GM19023 (cell line): ENCODE measurements around the gene SNX11.
"Not testable (repeated sequence)": the region's sequence is repeated elsewhere in the genome, so short reads cannot be mapped to it uniquely, and the experiment has no call there.

Experiments
- ATAC-seq: cut with Tn5 transposase; IDR thresholded peaks from one replicate; pipeline ENCODE4 v1.9.1; 2021; ENCODE audit warnings: mild to moderate bottlenecking, moderate library complexity; ENCODE audit not compliant: unreplicated experiment

The SNX11 gene

GRCh38 chr17:48107137-48108055, at the start of gene SNX11:
SNX11 (plus strand) TSS chr17:48107766; CDS start chr17:48112044, 4,278 bp downstream.
- ATAC-seq: peak; percentile 86

- no peak for ATAC-seq
Measured at GRCh38 chr17:48058393-48059124, 49.0 kb upstream of the SNX11 start.

GRCh38 chr17:48059125-48059668, 48.4 kb upstream of the SNX11 start:
- ATAC-seq: no peak

DNA sequence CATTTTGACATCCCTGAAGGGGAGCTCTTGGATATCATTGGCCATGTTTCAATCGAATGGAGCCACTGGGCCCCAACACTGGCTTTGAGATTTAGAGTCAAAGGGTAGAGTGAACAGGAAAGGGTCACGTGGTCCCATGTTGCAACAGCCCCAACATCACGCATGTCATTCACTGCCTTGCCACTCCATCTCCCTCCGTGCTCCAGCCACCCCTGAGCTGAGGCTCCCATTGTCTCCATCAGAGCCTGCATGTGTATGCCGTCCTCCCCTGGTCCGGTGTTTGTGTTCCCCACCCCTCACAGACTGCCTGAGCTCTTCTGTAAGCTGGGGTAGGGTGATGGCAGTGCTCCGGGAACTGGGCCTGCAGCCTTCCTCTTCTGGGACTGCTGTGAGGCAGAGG, 47.3 kb upstream of the SNX11 start:
- no peak for ATAC-seq

DNA sequence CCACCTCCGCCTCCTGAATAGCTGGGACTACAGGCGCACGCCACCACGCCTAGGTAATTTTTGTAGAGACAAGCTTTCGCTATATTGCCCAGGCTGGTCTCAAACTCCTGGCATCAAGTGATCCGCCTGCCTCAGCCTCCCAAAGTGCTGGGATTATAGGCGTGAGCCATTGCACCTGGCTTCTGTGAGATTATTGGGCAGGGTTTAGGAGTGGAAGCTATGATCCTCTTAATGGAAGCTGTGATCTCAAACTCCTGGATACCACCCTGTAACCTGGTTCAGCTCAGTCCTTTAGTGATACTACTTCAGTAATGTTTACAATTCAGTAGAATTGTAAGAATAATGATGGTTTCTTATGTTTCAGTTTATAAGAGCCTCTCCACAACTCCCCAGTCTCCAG, 45.3 kb upstream of the SNX11 start:
- ATAC-seq: no peak

DNA sequence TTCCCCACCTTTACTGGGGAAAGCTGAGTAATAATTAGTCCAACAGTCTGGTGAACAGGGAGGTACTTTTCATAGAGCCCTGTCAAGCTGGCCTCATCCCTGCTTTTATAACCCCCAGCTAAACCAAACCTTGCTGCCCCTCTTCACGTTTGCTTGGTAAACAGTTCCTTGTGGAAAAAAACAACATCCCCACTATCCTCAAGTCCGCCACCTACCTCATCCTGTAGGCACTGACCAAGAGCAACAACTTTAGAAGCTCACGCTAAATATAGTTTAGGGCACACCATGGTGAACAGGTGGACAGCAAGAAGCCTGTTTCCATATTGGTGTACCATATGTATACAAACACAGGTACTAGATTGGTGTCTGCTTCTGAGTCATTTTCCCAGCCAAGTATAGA, 42.9 kb upstream of the SNX11 start:
- no peak for ATAC-seq

DNA sequence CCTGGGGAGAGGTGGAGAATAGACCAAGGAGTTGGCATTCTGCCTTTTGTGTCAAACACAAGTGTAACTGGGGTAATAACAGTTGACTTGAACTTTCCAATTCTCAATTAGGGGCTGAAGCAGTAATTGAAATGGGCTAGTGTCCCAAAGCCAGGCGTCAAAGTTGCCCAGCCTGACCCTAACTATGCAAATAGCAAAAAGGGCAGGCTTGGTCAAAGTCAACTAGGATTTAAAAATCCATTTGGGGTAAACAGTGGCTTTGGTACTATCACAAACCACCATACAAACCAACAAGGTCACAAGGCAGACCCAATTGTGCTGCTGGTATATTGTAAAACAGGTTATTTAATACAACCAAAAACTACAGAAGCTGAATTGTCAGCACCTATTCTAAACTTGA, 41.4 kb upstream of the SNX11 start:
- no peak for ATAC-seq

DNA sequence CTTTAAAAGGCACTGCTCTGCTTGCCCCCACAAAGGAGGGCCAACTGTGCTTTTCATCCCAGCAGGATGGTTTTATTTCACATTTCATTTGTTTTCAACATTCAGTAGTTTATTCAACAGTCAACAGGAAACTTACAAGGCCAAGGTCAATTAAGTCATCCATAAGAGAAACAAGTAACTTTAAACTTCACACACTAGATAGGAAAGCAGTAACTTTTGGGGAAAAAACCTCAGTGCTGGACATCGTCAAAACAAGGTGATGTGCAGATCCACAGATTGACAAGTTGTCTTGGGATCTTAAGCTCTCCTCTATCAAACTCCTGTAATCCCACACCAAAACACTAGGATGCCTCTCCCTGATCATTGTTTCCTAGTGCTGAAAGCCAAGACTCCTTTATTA, 40.9 kb upstream of the SNX11 start:
- no peak for ATAC-seq

GRCh38 chr17:48067245-48067644, 40.3 kb upstream of the SNX11 start:
- ATAC-seq: no peak

DNA sequence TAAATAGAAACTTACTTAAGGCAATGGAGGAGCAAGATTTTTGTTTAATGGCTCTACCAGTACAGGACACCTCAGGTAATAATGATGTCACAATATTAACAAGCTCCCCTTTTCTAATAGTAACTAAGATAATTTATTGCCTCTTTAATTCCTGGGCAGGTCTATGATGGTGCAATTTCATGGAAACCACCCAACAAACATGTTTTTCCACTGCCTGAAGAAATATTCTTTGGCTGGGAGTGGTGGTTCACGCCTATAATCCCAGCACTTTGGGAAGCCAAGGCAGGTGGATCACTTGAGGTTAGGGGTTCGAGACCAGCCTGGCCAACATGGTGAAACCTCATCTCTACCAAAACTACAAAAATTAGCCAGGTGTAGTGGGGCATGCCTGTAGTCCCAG, 39.8 kb upstream of the SNX11 start:
- ATAC-seq: not testable (repeated sequence)

DNA sequence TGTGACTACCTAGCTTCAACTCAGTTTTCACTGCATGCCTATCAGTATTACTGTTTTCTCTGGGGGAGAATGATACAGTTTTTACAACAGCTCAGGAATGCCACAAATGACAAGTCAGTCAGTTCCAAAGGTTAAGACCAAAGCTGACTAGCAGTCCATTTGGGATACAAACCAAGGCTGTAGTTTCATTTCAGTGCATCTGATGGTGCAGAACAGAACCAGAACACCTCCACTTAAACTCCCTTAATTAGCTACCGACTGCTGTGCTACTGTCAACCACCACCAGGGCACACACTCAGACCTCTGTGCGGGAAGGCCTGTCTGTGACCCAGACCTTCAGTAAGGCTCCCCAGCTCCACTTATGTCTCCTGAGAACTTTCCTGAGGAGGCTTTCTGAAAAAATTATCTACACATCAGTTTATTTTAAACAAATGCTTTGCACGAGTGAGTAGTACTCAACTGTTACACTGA, 39.0 kb upstream of the SNX11 start:
- no peak for ATAC-seq

DNA sequence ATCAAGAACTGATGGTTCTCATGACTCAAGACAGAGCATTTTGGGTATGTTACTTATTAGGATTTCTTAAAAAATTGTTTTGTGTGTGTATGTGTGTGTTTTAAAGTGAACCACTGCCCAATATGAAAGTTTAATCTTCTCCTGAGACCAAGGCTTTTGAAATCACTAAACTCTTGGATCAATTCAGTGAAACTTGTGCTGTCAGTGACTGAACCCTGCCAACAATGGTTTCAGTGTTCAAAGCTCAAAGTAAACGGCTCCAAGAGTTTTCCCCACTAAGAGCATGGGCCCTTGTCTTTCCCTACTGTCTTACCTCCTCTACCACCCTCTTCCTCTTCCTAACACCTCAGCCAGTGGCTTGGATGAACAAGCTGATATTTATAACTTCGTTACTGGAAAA, 37.4 kb upstream of the SNX11 start:
- no peak for ATAC-seq

GRCh38 chr17:48071654-48072053, 35.9 kb upstream of the SNX11 start:
- no peak for ATAC-seq

- ATAC-seq: not testable (repeated sequence)
Measured at GRCh38 chr17:48072811-48073210, 34.8 kb upstream of the SNX11 start.

DNA sequence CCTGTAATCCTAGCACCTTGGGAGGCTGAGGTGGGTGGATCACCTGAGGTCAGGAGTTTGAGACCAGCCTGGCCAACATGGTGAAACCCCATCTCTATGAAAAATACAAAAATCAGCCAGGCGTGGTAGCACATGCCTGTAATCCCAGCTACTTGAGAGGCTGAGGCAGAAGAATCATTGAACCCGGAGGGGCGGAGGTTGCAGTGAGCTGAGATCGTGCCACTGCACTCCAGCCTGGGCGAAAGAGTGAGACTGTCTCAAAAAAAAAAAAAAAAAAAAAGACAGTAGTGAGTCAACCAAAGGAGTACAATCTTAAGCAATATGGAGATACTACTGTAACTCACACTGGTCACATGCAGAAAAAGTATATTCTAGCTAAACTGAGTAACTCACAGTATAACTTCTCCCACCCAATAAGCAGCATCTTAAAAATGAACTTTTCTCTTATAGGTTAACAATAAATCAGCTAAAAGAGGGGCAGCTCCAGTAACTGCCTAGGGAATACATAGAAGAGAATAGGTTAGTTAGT, 33.9 kb upstream of the SNX11 start:
- ATAC-seq: not testable (repeated sequence)

- ATAC-seq: no peak
Measured at GRCh38 chr17:48074322-48075081, 33.1 kb upstream of the SNX11 start.

- ATAC-seq: not testable (repeated sequence)
Measured at GRCh38 chr17:48077152-48077551, 30.4 kb upstream of the SNX11 start.

DNA sequence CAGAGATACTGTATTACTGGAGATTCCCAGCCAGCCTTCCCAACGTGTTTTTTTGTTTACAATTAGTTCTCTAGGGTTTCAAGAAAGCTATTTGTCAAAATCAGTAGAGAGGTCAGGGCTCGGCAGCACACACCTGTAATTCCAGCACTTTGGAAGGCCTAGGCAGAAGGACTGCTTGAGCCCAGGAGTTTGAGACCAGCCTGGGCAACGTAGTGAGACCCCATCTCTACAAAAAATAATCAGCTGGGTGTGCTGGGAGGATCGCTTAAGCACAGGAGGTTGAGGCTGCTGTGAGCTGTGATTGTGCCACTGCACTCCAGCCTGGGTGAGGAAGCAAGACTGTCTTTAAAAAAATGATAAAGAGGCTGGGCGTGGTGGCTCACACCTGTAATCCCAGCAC, 25.7 kb upstream of the SNX11 start:
- ATAC-seq: no peak

DNA sequence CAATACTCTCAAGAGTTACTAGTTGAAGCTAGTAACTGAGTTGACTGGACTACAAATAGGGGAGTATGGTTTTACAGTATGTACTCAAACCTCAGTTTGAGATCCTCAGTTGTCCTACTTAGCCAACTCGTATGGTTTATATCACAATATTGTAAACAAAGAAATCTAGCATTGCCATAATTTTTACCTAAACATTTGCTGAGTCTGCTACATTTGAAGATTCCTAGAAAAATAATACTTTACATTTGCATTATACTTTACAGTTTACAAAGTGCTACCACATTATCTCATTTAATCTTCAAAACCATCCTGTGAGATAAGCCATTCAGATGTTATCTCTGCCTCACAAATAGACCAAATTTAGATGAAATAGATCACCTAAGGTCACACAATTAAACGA, 22.6 kb upstream of the SNX11 start:
- no peak for ATAC-seq

DNA sequence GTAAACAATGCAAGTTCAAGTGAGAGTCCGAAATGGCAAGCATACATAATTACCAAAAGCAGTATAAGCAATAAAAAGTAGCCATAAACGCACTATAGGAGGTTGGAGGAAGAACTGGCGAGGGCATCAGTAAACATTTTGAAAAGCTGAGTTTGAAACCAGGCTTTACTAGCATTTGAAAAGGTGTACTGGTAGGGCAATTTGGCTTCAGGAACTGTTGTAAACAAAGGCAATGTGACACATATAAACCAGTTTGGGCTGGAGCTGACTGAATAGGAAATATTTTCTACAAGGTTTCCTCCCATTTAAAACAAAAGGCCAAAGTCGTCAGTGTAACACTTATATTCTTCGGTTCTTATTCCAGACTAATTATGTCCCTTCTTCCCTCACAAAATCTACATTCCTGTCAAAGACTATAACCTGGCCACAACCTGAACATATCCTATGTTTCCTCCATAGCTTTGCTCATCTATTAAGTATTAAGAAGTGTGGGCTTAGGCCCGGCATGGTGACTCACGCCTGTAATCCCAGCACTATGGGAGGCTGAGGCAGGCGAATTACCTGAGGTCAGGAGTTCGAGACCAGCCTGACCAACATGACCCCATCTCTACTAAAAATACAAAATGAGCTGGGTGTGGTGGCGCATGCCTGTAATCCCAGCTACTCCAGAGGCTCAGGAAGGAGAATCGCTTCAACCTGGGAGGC, 14.1 kb upstream of the SNX11 start:
- no peak for ATAC-seq
